Naive B cell (primary cell): ENCODE data around the gene ZDHHC7. TPM values are rescaled to one million over a fixed set of nuclear protein-coding genes. Genes with fewer than 3 reads are reported as not detected.

Source experiments
- ATAC-seq, 2 donors: fragments of 150-1000 bp; cut with Tn5 transposase; 2 replicates each; pipeline ENCODE4 v1.10.0; 2021; ENCODE audit warnings: low read depth in 2 of 2, mild to moderate bottlenecking in 2 of 2, moderate library complexity in 2 of 2
- DNase-seq: peaks from one replicate; pipeline ENCODE4 v3.0.0; 2022
- H3K27ac Mint-ChIP-seq, 6 donors: one replicate each; pipeline ENCODE4 v1.8.0; 2020 to 2022; ENCODE audit warnings: mild to moderate bottlenecking in 6 of 6, mixed read lengths in 6 of 6, moderate library complexity in 5 of 6, inconsistent platforms in 2 of 6
- H3K27me3 Mint-ChIP-seq, 3 donors: one replicate each; pipeline ENCODE4 v1.8.0; 2021 to 2022; ENCODE audit warnings: mixed read lengths in 3 of 3, mild to moderate bottlenecking in 1 of 3
- H3K36me3 Mint-ChIP-seq, 2 donors: one replicate each; pipeline ENCODE4 v1.8.0; 2020 to 2022; ENCODE audit warnings: mixed read lengths in 2 of 2, inconsistent platforms in 1 of 2, mild to moderate bottlenecking in 1 of 2
- H3K4me1 Mint-ChIP-seq, 3 donors: one replicate each; pipeline ENCODE4 v1.8.0; 2020 to 2022; ENCODE audit warnings: mixed read lengths in 3 of 3, inconsistent platforms in 1 of 3, mild to moderate bottlenecking in 1 of 3, moderate library complexity in 1 of 3
- H3K4me3 Mint-ChIP-seq, 8 donors: one replicate each; pipeline ENCODE4 v1.8.0; 2020 to 2022; ENCODE audit warnings: mild to moderate bottlenecking in 8 of 8, mixed read lengths in 8 of 8, moderate library complexity in 8 of 8, inconsistent platforms in 2 of 8
- H3K9me3 Mint-ChIP-seq, 7 donors: one replicate each; pipeline ENCODE4 v1.8.0; 2020 to 2022; ENCODE audit warnings: mixed read lengths in 7 of 7, mild to moderate bottlenecking in 5 of 7, inconsistent platforms in 2 of 7, moderate library complexity in 1 of 7
- polyA plus RNA-seq, 6 donors: library from polyadenylated mRNA; unstranded; fragments of 300-500 nt; fragmentation: Illumina TruSeq; gene quantifications; one replicate each; pipeline ENCODE4 v1.2.3, GENCODE V29; 2021; ENCODE audit warnings: low read depth in 6 of 6

ZDHHC7 gene
- polyA plus RNA-seq, 6 donors from 2014 or later, result 29.5 to 41.4 (median 38.2) TPM

DNA sequence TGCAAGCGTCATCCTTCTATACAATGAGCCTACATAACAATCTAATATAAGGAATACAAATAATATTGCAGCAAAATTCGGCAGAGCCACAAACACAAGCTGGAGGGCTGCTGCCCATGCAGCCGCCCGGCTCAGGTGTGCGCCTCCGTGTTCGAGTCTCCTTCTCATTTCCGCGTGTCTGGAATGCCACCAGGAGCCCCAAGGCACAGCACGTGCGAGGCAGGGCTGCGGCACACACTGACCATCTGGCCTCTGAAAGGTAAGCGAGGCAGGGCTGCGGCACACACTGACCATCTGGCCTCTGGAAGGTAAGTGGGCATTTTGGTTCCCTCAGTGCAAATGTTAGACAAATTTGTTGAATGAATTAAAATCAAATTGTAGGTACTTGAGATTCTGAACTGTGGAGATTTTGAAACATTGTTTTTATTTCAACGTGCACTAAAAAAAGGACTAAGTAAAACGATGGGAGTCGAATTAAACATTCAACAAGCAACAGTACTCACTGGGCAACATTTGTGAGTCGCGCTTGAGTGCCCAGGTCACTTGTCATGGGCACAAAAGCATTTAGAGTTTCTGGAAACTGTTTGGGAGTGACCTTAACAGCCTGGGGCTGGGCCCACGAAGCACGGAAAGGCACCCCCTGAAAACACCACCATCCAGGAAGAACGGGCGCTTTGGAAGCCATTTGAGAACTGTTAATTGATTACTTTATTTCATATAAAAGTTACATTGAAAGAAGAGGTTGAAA lies 37.4 kb downstream of the ZDHHC7 start:
- DNase-seq, result no peak
- Mint-ChIP-seq H3K4me3 (no peak overlapping the region), H3K9me3 (no peaks in the 10 kb centered on the region), H3K27me3 (no peaks in the 10 kb centered on the region), H3K27ac (peak overlapping the region in 2 of 6 donors; percentile 20 to 79), H3K4me1 (peaks cover 0 to 6% (median 0%) of the 10 kb centered on the region in 3 donors), H3K36me3 (peaks cover 6 to 8% of the 10 kb centered on the region in 2 donors)
- no peak for ATAC-seq

DNA sequence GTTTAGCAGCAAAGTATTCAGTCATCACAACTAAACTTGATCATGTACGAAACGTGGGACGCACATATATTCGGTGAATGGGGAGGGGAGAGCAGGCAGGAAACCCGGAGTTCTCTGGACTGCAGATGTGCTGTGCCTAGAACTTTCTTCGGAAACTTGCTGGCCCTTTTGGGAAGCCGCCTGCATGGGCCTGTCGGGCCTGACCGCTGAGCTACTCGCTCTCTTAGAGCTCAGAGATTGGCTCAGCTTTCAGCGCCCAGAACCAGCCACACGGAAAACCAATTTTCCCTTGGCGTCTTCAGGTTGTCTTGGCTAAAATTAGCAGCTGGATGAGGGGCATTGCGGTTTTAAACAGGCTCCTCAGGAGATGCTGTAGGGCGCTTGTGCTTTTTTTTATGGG lies 38.1 kb downstream of the ZDHHC7 start:
- Mint-ChIP-seq H3K36me3 (peaks cover 6 to 8% of the 10 kb centered on the region in 2 donors), H3K4me1 (peaks cover 0 to 6% (median 0%) of the 10 kb centered on the region in 3 donors), H3K4me3 (no peak overlapping the region), H3K9me3 (no peaks in the 10 kb centered on the region), H3K27ac (no peak overlapping the region), H3K27me3 (no peaks in the 10 kb centered on the region)
- ATAC-seq, result no peak
- DNase-seq, result no peak

DNA sequence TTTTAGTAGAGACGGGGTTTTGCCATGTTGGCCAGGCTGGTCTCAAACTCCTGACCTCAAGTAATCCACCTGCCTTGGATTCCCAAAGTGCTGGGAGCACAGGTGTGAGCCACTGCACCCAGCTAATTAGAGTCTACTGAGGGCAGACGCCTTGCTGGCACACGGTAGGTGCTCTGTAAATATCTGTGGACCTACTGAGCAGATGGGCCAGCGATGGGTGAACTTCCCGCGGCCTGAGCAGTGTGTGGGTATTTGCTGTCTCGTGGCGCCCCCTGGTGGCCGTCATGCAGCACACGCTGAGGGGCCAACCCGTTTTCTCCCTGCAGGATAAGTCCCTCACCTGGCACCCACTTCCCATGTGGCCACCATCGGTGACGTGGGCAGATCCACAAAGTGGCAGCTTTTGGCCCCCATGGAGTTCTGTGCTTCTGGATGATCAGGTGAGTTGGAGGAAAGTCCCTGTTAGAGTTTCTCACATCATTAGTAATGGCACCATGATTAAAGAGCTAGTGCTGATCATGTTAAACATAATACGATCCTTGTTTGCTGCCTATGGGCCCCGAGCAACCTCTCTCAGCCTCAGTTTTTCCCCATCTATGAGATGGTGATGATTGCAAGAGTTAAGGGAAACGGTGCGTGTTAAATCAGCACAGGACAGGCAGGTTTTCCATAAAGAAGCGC lies 40.7 kb downstream of the ZDHHC7 start:
- peak overlapping the region in 1 of 8 donors; percentile 69 for H3K4me3 Mint-ChIP-seq

DNA sequence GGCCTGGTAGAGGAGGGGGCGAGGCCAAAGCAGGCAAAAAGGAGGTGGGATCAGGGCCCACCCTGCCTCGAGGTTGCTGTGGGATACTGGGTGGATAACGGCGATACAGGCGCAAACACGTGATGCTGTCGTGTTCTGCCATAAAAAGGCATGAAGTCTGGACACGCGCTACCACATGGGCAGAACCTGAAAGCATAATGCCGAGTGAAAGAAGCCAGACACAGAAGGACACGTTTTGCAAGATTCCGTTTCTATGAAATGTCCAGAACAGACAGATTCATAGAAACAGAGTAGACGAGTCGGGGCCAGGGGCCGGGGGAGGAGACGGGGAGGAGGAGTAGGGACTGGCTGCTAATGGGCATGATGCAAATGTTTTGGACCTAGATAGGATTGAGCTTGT lies 43.5 kb downstream of the ZDHHC7 start:
- Mint-ChIP-seq H3K27me3 (peaks cover 4 to 7% (median 7%) of the 10 kb centered on the region in 3 donors), H3K36me3 (no peaks in the 10 kb centered on the region), H3K27ac (peak overlapping the region in 1 of 6 donors; percentile 66), H3K4me1 (peaks cover 0 to 6% (median 0%) of the 10 kb centered on the region in 3 donors), H3K9me3 (peaks cover 0 to 3% (median 0%) of the 10 kb centered on the region in 7 donors), H3K4me3 (no peak overlapping the region)
- no peak for DNase-seq
- ATAC-seq, result no peak

More for the DNA sequence above, 40.7 kb downstream of the ZDHHC7 start:
- Mint-ChIP-seq H3K27ac (peak overlapping the region in 4 of 6 donors; percentile 43 to 88 (median 66)), H3K4me1 (peaks cover 0 to 6% (median 0%) of the 10 kb centered on the region in 3 donors), H3K27me3 (peaks cover 0 to under 1% (median 0%) of the 10 kb centered on the region in 3 donors), H3K36me3 (peaks cover 0 to 3% of the 10 kb centered on the region in 2 donors), H3K9me3 (peaks cover 0 to 3% (median 0%) of the 10 kb centered on the region in 7 donors)
- DNase-seq (peak; percentile 61), ATAC-seq (peak; percentile 97)

DNA sequence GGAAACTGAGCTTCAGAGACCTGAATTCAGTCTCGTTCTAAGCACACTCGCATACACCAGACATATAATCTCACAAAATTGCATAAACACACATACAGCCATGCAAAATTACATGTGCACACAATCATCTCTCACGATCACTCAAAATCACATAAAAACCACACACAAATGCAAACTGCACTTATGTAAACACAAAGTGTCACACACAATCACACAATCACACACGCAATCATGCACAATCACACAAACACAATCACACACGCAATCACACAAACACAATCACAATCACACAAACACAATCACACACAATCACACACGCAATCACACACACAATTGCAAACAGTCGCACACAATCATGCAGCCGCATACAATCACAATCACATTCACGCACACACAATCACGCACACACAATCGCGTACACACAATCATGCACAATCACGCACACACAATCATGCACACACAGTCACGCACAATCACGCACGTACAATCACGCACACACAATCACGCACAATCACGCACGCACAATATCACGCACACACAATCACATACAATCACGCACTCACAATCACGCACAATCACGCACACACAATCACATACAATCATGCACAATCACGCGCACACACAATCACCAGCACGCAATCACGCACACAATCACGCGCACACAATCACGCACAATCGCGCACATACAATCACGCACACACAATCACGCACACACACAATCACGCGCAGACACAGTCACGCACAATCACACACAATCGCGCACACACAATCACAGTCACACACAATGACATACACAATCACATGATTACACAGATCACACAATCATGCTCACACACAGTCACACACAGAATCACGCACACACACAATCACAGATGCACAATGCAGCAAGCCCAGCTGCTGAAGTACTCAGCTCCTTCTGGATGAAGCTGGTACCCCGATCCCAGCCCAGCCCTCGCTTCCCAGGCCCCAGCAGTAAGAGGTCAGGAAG lies 45.6 kb downstream of the ZDHHC7 start:
- H3K9me3 Mint-ChIP-seq, result peaks cover 0 to 3% (median 0%) of the 10 kb centered on the region in 7 donors
- peaks cover 0 to 6% (median 0%) of the 10 kb centered on the region in 3 donors for H3K4me1 Mint-ChIP-seq
- H3K36me3 Mint-ChIP-seq, result no peaks in the 10 kb centered on the region
- peak overlapping the region in 1 of 6 donors; percentile 10 for H3K27ac Mint-ChIP-seq
- DNase-seq (no peak), ATAC-seq (no peak)
- H3K27me3 Mint-ChIP-seq, result peaks cover 9 to 15% (median 9%) of the 10 kb centered on the region in 3 donors
- H3K4me3 Mint-ChIP-seq, result no peak overlapping the region

DNA sequence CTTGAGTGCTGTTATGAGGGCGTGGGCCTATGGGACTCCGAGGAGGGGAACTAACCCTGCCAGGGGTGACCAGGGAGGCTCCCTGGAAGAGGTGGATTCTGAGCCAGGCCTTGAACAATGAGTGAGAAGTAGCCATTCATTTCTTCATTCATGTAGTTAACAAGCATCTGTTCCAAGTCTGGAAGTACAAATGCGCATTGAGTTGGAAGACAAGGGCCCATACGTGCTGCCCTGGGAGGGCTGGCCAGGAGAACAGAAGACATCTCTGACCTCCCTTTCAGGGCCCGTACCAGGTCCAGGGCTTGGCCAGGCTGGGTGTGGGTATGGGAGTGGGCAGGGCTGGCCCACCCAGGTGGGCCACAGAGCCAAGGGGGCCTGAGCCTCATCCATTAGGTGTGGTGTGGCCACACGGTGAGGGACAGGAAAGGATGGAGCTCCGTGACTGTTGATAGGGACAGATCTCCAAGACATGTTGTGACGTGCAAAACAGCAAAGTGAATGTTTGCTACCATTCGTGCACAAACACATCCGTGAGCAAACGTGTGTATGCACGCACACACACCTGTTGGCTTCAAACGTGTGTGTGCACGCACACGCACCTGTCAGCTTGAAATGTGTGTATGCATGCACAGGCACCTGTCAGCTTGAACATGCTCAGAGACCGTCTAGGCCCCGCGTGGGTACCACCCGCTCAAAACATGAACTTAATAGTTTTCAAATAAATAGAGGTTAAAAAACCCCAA lies 46.8 kb downstream of the ZDHHC7 start:
- Mint-ChIP-seq H3K36me3 (no peaks in the 10 kb centered on the region), H3K9me3 (peaks cover 0 to 3% (median 0%) of the 10 kb centered on the region in 7 donors), H3K4me3 (no peak overlapping the region), H3K27ac (no peak overlapping the region), H3K27me3 (peaks cover 13 to 15% (median 13%) of the 10 kb centered on the region in 3 donors), H3K4me1 (peaks cover 0 to 2% (median 0%) of the 10 kb centered on the region in 3 donors)
- ATAC-seq (no peak), DNase-seq (no peak)

DNA sequence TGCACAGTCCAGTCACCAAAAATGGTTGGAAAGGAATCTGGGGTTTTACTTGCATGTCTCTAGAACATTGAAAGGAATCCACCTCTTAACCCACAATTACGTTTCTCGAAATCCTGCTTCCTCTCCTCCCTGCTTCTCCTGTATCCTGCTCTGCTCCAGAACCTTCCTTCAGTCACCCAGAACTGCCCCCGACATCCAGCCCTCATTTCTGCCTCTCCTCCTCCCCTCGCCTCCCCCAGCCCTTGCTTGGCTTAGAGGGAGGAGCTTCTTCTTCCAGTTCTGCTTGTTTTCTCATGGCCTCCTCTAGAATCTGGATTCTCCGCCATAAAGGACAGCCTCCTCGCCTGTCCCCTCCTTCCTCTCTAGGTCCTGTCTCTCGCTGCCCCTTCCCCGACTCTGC lies 48.3 kb downstream of the ZDHHC7 start:
- H3K4me1 Mint-ChIP-seq, result peaks cover 0 to 3% (median 0%) of the 10 kb centered on the region in 3 donors
- DNase-seq (no peak), ATAC-seq (no peak)
- H3K36me3 Mint-ChIP-seq, result no peaks in the 10 kb centered on the region
- no peak overlapping the region for H3K27ac Mint-ChIP-seq
- peaks cover 13 to 16% (median 15%) of the 10 kb centered on the region in 3 donors for H3K27me3 Mint-ChIP-seq
- H3K4me3 Mint-ChIP-seq, result no peak overlapping the region
- peaks cover 0 to 3% (median 0%) of the 10 kb centered on the region in 7 donors for H3K9me3 Mint-ChIP-seq

DNA sequence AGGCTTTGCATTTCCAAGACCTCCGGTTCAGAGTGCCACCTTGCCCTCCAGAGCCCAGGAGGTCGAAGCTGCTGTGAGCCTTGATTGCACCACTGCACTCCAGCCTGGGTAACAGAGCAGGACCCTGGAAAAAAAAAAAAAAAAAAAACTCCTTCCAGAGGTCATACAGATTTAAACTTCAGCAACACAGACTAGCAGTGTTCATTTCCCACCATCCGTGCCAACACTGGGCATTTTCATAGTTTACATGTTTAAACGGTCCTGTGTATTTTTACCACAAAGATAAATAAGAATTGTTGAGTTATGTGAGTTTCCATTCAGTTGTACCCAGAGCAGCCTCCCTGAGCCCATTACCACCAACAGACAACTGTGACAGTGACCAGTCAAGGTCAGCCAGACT lies 50.4 kb downstream of the ZDHHC7 start:
- Mint-ChIP-seq H3K27ac (no peak overlapping the region), H3K4me1 (peaks cover 0 to 3% (median 0%) of the 10 kb centered on the region in 3 donors), H3K9me3 (peaks cover 0 to 2% (median 0%) of the 10 kb centered on the region in 7 donors), H3K36me3 (no peaks in the 10 kb centered on the region), H3K4me3 (no peak overlapping the region), H3K27me3 (peaks cover 13 to 16% (median 15%) of the 10 kb centered on the region in 3 donors)
- ATAC-seq (no peak), DNase-seq (no peak)

DNA sequence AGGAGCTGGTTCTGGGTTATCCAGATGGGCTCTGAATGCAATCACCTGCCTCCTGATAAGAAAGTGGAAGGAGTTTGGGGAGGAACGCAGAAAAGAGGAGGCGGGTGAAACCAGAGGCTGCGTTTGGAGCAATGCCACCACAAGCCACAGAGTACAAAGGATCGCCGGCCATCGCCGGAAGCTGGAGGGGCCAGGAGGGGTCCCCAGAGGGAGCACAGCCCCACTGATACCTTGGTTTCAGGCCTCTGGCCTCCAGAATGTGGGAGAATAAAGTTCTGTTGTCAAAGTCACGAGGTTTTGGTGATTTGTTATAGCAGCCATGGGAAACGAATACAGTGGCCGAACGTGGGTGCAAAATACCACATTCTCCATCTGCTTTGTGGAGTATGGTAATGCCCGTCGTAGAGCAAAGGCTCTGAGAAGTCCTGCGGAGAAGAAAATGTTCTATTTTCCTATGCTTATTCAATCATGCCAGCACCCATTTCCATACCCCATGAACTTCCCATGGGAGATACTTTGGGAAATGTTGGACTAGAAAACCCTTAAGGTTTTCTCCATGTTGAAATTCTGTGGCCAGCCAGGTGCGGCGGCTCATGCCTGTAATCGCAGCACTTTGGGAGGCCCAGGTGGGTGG lies 51.4 kb downstream of the ZDHHC7 start:
- H3K36me3 Mint-ChIP-seq, result no peaks in the 10 kb centered on the region
- peaks cover 0 to 3% (median 0%) of the 10 kb centered on the region in 3 donors for H3K4me1 Mint-ChIP-seq
- no peaks in the 10 kb centered on the region for H3K9me3 Mint-ChIP-seq
- no peak overlapping the region for H3K27ac Mint-ChIP-seq
- no peak for DNase-seq
- no peak for ATAC-seq
- H3K4me3 Mint-ChIP-seq, result no peak overlapping the region
- peaks cover 9 to 16% (median 15%) of the 10 kb centered on the region in 3 donors for H3K27me3 Mint-ChIP-seq

DNA sequence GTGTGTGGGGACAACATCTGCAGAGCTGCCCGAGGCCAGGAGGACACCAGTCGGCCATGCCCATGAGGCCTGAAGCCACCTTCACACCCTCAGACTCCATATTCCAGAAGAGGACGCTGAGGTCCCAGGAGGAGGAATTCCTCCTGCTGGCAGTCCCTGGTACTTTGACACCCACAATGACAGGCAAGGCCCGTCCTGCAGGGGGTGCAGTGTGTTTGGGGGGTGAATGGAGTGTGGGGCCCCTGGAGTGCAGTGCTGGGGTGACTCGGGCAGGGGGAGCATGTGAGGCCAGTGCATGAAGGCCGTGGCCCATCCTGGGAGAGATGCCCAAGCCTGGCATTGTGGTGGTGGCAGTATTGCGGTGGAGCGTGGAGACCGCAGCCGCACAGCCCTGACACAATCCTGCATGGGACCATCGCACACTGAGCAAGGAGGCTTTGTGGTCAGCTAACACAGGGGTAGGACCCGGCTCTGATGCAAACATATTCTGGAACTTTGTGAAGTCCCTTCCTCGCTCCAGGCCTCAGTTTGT lies 52.2 kb downstream of the ZDHHC7 start:
- H3K4me1 Mint-ChIP-seq, result peaks cover 0 to 3% (median 0%) of the 10 kb centered on the region in 3 donors
- peaks cover 9 to 16% (median 15%) of the 10 kb centered on the region in 3 donors for H3K27me3 Mint-ChIP-seq
- H3K9me3 Mint-ChIP-seq, result no peaks in the 10 kb centered on the region
- peak overlapping the region in 1 of 6 donors; percentile 47 for H3K27ac Mint-ChIP-seq
- ATAC-seq (no peak), DNase-seq (no peak)
- H3K4me3 Mint-ChIP-seq, result no peak overlapping the region
- H3K36me3 Mint-ChIP-seq, result no peaks in the 10 kb centered on the region

DNA sequence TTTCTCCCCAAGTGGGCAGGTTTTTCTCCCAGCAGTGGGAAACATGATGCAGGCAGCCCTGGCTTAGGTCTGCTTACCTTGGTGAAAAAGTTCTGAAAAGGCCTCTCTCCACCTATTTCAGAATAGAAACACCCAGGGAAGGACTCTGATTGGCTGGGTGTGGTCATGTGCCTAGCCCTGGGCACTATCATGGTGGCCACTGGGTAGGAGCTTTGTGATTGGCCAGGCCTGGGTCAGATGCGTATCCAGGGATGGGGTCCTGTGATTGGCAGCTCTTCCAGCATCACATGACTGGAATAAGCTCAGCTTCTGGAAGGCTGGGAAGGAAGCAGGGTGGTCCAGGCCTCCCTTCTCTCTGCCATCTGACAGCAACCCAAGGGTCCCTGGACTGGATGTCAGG lies 53.5 kb downstream of the ZDHHC7 start:
- H3K4me1 Mint-ChIP-seq, result peaks cover 0 to 3% (median 0%) of the 10 kb centered on the region in 3 donors
- H3K36me3 Mint-ChIP-seq, result no peaks in the 10 kb centered on the region
- no peak overlapping the region for H3K4me3 Mint-ChIP-seq
- peaks cover 8 to 9% (median 8%) of the 10 kb centered on the region in 3 donors for H3K27me3 Mint-ChIP-seq
- H3K9me3 Mint-ChIP-seq, result no peaks in the 10 kb centered on the region
- DNase-seq, result no peak
- no peak overlapping the region for H3K27ac Mint-ChIP-seq
- no peak for ATAC-seq

DNA sequence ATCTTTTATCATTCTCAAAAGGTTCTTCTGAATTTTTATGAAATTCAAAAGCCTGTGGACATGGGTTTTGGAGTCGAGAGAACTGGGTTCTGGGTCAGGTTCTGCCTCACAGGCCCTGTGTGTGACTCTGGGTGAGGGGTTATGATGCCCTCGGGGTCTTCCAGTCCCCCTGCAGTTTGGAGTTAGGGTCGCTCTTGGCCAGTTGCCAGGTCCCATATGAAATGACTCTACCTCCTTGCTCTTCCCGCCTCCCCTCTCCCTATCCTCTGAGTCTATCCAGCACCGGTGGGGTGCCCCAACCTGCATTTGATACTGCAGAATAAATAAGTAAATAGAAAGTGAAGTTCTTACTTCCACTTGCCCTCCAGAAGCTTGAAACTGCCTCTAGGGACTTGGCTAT lies 54.1 kb downstream of the ZDHHC7 start:
- Mint-ChIP-seq H3K4me3 (no peak overlapping the region), H3K9me3 (no peaks in the 10 kb centered on the region), H3K27ac (no peak overlapping the region), H3K36me3 (no peaks in the 10 kb centered on the region), H3K4me1 (peaks cover 0 to 3% (median 2%) of the 10 kb centered on the region in 3 donors), H3K27me3 (peaks cover 7 to 12% (median 7%) of the 10 kb centered on the region in 3 donors)
- no peak for ATAC-seq
- DNase-seq, result no peak
